HG03060 (cell line): ENCODE measurements around the gene SERINC3.

Source experiments
- ATAC-seq: cut with Tn5 transposase; IDR thresholded peaks from one replicate; pipeline ENCODE4 v1.9.1; 2021; ENCODE audit warnings: low read depth, moderate number of reproducible peaks; ENCODE audit not compliant: unreplicated experiment

SERINC3 gene

DNA sequence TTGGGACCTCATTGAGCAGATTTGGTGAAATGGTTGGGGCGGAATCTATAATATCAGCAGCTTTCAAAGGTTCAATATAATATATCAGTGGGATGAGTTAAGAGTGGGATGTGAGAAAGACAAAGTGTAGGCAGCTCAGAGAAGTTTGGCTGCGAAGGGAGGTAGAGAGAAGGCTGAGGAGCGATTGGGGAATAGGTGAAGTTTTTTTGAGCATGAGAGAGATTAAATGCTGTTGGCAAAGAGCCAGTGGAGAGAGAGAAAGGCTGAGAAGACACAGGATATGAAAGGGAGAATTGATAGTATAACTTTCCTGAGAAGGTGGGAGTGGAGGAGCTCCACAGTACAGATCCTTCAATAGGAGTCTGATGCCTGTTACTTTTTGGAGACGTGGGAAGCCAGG, 12.1 kb upstream of the SERINC3 start:
- ATAC-seq: no peak

DNA sequence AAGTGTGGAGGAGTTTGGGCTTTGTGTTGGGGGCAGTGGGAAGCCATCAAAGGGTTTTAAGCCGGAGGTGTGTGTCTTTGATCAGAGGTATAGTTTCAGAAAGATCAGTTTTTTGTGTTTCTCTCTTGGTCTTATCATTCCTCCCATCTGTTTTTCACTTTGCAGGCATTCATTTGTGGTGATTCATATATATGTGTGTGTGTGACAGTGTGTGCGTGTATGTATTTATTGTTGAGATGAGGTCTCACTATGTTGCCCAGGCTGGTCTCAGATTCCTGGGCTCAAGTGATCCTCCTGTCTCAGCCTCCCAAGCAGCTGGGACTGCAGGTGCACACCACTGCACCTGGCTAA, 11.1 kb upstream of the SERINC3 start:
- ATAC-seq: no peak

DNA sequence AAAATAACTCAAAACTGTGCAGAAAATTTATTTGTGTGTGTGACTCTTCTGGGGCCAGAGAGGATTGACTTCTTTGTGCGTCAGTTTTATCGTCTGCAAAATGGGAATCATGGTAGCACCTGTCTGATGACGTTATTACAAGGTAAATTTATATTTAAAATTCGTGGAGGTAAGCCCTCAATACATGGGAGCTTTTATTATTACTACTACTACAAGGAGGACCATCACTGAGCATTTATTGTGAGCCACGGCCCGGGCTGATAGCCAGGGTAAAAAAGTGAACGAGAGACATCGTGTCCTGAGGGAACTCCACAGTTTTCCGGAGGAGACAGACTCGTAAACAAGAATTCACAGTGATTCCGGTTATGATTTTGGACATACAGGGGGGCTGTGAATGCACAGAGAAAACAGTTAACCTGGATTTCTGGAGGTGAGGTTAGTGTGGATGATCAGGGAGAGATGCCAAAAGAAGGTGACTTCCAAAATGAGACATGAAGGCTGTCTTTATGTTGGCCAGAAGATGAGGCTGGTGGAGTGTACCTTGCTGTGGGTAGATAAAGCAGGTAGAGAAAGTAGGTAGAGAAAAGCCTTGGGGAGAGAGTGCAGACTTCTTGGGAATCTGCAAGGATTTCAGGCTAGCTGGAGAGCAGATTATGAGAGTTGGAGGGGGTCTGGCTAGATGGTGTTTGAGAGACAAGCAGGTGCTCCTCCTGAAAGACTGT, 10.6 kb upstream of the SERINC3 start:
- no peak for ATAC-seq

DNA sequence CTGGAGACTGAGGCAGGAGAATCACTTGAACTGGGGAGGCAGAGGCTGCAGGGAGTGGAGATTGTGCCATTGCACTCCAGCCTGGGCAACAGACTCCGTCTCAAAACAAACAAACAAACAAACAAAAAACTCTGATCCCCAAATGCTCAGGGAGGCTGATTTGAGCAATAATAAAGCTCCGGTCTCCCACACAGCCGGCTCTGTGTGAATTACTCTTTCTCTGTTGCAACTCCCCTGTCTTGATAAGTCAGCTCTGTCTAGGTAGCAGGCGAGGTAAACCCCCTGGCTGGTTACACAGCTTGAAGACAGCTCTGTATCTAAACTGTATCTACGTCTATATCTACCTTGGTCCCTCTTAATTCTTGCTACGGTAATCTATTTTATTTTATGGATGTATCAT, 6.4 kb upstream of the SERINC3 start:
- ATAC-seq: no peak

DNA sequence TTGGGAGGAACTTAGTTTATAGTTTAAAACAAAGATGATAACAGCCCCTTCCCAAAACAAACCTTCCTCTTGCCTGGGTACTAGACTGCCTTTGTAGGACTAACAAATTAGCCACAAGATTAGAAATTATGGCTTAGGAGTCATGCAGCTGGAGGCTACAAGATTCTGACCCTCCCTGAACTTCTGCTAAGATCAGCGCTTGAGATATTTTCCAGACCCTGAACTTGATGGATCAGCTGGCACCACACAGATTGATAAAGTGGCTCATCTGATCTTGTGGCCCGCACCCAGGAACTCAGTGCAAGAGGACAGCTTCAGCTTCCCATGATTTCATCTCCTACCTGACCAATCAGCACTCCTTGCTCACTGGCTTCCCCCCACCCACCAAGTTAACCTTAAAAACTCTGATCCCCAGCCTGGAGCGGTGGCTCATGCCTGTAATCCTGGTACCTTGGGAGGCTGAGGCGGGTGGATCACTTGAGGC, 5.9 kb upstream of the SERINC3 start:
- no peak for ATAC-seq

DNA sequence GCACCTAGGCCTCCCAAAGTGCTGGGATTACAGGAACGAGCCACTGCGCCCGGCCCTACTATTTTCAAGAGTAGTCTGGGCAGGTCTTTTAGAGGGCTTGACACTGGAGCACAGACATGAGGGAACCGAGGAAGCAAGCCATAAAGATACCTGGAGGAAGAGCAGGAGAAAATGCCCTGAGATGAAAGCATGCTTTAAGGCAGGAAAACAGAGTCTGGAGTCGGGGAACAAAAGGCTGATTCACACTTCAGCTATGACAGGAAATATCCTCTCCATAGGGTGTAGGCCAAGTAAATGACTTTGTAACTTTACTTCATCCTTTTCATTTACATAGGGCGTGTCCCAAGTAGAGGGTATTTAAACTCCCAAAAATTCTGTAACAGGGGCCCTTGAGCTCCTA, 4.3 kb upstream of the SERINC3 start:
- no peak for ATAC-seq

DNA sequence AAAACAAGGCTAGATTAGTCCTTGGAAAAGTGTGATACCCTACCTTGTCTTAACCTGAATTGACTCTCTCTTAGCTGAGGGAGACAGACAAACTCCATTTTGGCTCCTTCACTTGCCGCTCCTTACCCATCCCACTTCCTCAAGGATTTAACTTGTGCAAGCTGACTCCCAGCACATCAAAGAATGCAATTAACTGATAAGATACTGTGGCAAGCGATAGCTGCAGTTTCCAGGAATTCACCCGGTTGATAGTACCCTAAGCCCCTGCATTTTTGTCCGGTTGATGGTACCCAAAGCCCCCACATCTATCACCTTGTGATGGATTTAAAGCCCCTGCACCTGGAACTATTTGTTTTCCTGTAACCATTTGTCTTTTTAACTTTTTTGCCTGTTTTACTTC, 1.9 kb upstream of the SERINC3 start:
- no peak for ATAC-seq

DNA sequence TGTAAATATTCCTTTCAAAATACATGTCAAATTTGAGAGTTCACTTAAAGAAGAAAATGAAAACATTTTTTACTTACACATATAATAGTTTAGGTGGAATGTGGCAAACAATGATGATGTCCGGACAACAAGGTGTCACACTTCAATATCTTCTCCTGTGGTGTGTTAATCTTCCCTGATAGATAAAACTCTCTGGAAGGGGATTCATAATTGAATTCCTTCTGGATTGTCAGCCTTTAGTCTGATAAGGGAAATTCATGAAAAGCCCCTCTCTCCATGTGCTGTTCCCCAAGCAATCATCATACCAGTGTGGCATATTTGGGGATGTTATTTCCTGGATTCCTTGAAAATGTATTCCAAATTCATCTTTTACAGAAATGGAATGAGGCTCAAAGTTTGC, 971 bp upstream of the SERINC3 start:
- no peak for ATAC-seq

DNA sequence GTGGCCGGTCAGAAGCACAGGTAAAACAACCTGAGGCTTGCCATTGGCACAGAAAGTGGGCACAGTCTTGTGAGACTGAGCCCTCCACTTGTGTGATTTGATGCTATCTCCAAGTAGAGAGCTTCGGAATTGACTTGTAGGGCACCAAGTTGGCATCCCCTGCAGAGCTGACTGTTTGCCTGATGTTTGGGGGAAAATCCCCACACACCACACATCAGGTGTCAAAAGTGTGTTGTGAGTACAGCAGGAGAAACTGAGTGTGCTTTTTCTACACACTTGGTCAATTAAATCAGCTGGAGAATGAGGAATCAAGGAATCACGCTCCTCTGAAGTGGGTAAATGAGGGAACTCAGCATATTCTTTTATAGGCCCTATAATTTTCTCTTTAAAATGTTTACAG, 989 bp downstream of the SERINC3 start:
- no peak for ATAC-seq

DNA sequence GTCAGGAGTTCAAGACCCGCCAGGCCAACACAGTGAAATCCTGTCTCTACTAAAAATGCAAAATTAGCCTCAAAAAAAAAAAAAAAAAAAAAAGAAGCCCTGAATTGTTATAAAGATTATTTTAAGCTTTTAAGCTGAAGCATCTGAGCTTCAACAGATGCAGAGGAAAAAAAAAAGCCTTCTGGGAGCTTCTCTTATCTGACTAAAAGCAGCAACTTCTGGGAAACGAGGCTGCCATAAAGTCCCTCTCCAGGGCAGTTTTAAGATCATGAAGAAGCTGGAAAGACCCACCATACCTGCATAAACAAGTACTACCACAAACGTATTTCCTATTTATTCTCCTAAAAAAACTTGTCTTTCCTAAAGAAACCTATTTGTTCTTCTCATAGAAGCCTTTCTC, 3.6 kb downstream of the SERINC3 start:
- ATAC-seq: no peak

DNA sequence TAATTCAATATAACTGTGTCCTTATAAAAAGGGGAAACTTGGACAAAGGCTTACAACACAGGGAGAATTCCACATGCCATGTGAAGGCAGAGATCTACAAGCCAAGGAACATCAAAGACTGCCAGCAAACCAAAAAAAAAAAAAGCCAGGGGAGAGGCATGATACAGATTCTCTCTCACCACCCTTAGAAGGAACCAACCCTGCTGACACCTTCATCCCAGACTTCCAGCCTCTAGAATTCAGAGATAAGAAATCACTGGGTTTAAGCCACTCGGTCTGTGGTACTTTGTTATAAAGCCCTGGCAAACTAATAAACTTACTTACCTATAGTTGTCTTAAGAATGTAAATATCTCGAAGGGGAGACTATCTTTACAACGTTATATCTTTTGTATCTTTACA, 4.4 kb downstream of the SERINC3 start:
- ATAC-seq: no peak

DNA sequence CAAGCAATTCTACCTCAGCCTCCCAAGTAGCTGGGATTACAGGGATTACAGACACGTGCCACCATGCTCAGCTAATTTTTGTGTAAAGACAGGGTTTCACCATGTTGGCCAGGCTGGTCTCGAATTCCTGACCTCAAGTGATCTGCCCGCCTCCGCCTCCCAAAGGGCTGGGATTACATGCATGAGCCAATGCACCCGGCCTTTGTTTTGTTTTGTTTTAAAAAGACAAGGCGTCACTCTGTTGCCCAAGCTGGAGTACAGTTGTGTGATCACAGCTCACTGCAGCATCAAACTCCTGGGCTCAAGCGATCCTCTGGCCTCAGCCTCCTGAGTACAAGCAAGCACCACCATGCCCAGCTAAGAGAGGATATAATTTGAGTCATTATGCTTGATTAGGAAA, 5.4 kb downstream of the SERINC3 start:
- ATAC-seq: no peak

DNA sequence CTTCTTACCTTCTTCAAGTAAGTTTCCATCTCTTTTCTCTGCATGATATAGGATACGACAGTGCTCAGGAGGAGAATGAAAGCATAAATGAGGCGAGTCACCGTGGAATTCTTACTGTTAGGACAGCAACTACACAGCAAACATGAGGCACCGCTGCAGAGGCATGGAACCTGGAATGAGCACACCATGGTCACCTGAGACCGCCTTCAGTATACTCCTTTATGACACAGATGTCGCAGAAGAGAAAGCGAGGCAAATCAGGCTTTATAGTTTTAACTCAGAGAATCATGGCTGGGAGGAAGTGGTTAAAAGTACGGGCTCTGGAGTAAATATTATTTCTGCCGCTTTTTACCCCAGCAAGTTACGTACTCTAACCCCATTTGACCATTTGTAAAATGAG, 8.0 kb downstream of the SERINC3 start:
- no peak for ATAC-seq

DNA sequence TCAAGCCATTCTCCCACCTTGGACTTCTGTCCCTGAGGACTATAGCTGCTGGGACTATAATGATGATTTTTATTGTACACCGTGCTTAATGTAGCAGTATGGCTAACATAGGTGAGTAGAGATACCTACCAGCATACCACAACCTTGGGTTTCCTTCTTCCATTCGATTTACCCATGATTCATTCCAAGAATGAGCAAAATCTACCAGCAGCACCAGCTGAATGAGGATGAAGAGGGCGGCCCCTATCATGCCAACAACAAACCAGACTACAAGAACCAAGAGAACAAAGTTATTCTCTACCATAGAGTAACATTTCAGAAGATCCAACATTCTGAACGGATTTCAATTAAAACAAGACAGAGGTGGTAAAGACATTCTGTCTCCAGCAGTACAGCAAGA, 12.1 kb downstream of the SERINC3 start:
- ATAC-seq: no peak

DNA sequence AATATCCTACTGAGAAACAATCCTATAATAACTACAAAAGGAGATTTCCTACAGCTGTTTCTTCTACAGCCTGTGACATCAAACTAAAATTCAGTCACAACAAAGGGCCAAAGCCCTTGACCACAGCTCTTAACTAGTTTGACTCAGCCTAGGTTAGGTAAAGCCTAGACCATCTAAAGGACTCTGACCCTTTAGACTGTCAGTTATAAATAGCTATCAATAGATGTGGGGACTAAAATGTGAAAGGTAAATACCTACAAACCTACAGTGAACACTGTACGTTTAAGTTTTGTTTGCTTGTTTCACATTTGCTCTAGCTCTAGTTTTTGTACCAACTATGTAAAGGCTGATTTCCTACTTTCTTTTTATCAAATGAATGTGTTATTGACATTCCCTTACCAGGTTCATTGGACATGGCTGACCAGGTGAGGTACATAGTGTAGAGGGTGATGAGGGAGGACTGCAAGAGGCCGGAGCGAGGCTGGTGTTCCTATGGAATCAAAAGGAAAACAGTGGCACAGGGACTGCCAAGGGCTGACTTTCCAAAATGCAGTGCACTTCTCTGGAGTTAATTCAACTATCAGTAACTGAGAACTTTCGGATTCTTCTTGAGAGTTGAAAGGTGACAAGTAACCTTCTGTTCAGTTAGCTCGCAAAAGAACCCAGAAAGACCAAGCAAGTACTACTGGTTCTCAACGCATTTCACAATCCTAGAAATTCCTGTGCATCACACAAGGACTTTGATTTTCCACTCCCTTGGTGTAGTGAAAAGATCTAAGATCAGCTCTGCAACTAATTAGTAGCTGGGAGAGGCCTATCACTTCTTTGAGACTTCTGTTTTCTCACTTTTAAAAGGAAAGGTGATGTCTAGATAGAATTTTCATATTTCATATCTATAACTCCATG, 17.2 kb downstream of the SERINC3 start:
- ATAC-seq: no peak

DNA sequence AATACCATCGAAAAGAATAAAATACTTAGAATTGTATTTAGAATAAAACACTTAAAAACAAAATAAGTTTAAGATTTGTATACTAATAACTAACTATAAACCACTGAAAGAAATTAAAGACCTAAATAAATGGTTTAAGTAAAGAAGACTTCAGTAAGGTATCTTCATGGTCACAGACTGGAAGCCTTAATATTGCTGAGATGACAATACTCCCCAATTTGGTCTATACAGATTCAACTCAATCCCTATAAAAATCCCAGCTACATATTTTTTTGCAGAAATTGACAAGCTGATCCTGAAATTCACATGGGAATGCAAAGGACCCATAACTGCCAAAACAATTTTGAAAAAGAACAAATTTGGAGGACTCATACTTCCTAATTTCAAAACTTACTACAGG, 18.9 kb downstream of the SERINC3 start:
- ATAC-seq: no peak

DNA sequence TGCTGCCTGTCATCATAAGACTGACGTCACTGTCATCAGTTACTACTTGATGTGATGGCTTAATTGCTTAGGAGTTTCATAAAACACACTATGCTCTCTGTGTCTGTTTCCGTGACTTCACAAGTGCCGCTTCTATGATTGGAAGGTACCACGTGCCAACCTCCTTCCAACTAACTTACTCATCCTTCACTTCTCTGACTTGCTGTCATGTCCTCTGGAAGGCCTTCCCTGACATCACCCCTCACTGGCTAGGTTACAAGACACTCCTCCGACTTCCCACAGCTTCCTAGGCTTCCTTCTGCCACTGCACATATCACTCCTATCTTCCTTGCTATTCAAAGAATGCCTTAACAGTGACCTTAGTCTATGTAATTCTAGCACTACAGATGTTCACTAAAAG, 20.4 kb downstream of the SERINC3 start:
- no peak for ATAC-seq

DNA sequence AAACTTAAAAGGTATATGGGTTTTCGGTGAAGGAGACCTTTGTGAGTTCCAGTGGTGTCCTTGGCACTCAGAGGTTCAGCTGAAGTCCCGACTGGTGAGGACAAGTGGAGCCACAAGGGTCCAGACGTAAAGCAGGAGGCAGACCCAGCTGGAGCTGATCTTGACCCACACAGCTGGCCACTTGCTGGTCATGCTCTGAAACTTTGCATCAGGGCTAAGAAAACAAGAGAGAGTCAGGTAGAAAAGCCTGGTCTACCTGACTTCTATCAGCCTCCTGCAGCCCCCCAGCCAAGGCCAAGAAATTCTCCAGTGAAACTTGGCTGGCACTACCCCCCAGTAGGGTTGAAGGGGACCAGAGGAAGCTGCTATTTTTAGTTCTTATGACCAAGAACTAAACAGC, 21.6 kb downstream of the SERINC3 start:
- no peak for ATAC-seq

DNA sequence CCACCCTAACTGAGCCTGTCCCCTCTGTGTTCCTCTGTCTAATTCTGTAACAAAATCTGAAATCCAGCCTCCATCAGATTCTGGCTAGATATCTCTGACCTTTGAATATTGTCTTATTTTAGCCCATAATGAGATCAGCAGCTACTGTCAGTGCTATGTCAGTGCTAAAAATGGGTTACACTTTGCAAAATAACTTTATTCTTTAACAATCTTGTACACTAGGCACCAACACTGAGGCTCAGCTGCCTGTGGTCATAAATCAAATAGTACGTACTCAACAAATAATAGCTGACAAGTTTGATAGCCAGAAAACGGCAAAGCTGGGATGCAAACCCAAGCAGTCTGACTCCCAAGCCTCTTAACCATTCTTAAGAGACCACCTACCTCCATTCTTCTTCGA, 24.1 kb downstream of the SERINC3 start:
- ATAC-seq: no peak

DNA sequence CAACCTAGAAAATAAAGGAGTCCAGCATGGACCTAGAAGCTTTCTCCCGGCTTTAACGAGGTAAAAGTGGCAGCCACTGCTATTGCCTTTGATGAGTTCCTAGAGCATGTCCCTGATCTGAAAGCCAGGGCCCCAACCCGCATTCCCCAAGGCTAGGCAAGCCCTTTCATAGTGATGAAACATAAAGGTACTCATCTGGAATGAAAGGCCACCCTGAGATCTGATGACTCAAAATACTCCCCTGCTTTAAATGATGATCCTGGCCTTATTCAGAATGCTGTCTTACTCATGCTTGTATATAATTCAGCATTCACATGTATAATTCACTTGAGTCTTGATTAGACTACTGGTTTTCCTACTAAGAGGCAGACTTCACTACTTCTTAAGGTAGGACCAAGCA, 24.9 kb downstream of the SERINC3 start:
- no peak for ATAC-seq

DNA sequence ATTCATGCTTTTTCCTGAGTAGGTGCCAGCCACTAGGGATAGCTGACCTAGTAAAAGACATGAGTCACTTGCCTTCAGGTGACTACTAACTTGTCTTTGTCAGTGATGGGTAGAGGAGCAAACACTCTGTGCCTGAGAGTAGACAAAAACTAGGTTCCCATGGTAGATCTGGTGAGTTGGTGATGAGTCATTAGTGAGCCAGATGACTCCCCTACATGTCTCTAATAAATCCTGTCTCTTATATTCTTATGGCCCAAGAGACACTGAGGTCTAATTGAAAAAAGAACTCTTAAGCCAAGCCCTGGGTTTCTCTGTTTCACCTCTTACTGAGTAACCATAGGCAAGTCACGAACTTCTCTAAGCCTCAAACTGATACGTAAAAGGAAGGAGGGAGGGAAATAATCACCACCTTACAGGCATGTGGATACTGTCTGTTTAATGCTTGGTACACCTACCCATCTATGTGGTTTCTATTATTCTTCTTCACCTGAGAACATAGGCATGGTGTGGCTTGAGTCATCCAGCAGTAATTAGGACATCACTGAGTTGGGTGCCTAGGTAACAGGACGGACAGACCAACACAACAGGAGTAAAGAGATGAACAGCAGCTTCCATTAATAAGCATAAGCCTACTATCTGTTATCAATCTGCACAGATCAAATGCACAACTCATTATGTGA, 25.9 kb downstream of the SERINC3 start:
- ATAC-seq: no peak
